ENCODE measurements around the gene MRPL50. TPM values are rescaled to one million over a fixed set of nuclear protein-coding genes. Genes with fewer than 3 reads are reported as not detected.

The MRPL50 gene
- total RNA-seq, 1 experiment from 2014 or later, result 20.0 TPM

DNA sequence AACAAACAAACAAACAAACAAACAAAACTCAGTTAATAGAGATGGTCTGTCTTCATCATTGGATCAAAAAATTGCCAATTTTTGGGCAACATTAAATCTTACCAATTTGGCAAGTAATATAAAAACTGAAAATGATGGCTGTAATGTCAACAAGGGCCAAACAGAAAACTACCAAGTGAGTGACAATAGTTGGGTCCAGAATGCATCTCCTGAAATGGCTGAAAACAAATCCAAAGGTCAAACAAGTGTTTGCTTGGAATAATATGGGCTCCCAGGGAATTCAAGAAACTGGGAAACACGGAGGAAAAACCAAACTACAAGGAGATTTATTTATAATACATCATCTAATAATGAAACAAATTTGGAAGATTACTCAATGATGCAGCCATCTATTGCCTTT lies 38.7 kb downstream of the MRPL50 start:
- no peak overlapping the region for H3K56ac ChIP-seq (ENCODE audit: insufficient read length, low read depth, low read length)
- no peak overlapping the region for H2AFZ ChIP-seq (ENCODE audit: low read length)
- H3K79me1 ChIP-seq (ENCODE audit: insufficient read depth, low read depth, low read length, poor library complexity, severe bottlenecking), result no peaks in the 10 kb centered on the region
- no peak overlapping the region for H4K5ac ChIP-seq (ENCODE audit: insufficient read length, low read depth, low read length)
- H2AK5ac ChIP-seq (ENCODE audit: insufficient read length, low read length), result no peak overlapping the region
- Mint-ChIP-seq H3K27ac (no peak overlapping the region), H3K27me3 (ENCODE audit: low read depth) (no peaks in the 10 kb centered on the region), H3K36me3 (ENCODE audit: insufficient read depth in 1 of 3, low read depth in 3 of 3) (no peaks in the 10 kb centered on the region), H3K4me3 (no peak overlapping the region), H3K4me1 (no peaks in the 10 kb centered on the region), H3K9me3 (peaks cover 0 to 4% of the 10 kb centered on the region in 2 experiments; a peak in 1 of 5 replicates)
- no peak overlapping the region for H2BK5ac ChIP-seq (ENCODE audit: insufficient read length, low read length)
- H3K23ac ChIP-seq (ENCODE audit: insufficient read length, low read depth, low read length), result no peak overlapping the region
- no peak overlapping the region for H3K9ac ChIP-seq (ENCODE audit: extremely low read depth, insufficient read length, low read length)
- DNase-seq, result no peak
- H4K8ac ChIP-seq (replicated peaks; ENCODE audit: insufficient read length, low read depth, low read length), result no peak overlapping the region
- H3K27ac ChIP-seq (ENCODE audit: insufficient read length, low read depth, low read length), result no peak overlapping the region
- no peaks in the 10 kb centered on the region for H3K4me1 ChIP-seq (ENCODE audit: insufficient read depth, low read length)
- no CpG with 5 or more reads among the region's 1 CpG for WGBS (ENCODE audit: extremely low coverage, insufficient read length, low lambda C conversion rate)
- no peak overlapping the region for H4K91ac ChIP-seq (ENCODE audit: insufficient read length, low read depth, low read length)
- H3K14ac ChIP-seq (ENCODE audit: insufficient read depth, low read length), result no peak overlapping the region
- H3K79me2 ChIP-seq (ENCODE audit: insufficient read depth, low read length), result no peaks in the 10 kb centered on the region
- H2BK20ac ChIP-seq (ENCODE audit: low read depth, low read length, poor library complexity, severe bottlenecking), result no peak overlapping the region
- no peaks in the 10 kb centered on the region for H3K27me3 ChIP-seq (ENCODE audit: insufficient read depth, low read length)
- H3K4me2 ChIP-seq (ENCODE audit: insufficient read depth, insufficient read length, low read length), result no peak overlapping the region
- H4K20me1 ChIP-seq (ENCODE audit: control insufficient read depth, insufficient read depth, insufficient read length), result no peaks in the 10 kb centered on the region
- no peak overlapping the region for H2BK12ac ChIP-seq (ENCODE audit: insufficient read length, low read depth, low read length)
- no peak overlapping the region for H3K18ac ChIP-seq (ENCODE audit: insufficient read length, low read depth, low read length)
- TF ChIP-seq, protein P1, sequence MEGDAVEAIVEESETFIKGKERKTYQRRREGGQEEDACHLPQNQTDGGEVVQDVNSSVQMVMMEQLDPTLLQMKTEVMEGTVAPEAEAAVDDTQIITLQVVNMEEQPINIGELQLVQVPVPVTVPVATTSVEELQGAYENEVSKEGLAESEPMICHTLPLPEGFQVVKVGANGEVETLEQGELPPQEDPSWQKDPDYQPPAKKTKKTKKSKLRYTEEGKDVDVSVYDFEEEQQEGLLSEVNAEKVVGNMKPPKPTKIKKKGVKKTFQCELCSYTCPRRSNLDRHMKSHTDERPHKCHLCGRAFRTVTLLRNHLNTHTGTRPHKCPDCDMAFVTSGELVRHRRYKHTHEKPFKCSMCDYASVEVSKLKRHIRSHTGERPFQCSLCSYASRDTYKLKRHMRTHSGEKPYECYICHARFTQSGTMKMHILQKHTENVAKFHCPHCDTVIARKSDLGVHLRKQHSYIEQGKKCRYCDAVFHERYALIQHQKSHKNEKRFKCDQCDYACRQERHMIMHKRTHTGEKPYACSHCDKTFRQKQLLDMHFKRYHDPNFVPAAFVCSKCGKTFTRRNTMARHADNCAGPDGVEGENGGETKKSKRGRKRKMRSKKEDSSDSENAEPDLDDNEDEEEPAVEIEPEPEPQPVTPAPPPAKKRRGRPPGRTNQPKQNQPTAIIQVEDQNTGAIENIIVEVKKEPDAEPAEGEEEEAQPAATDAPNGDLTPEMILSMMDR (conservative IDR thresholded peaks at IDR 0.05), result no peak
- H3K4ac ChIP-seq (ENCODE audit: low read depth, low read length), result no peak overlapping the region
- H2BK120ac ChIP-seq (ENCODE audit: low read depth, low read length, poor library complexity, severe bottlenecking), result no peak overlapping the region
- no peak overlapping the region for H3T11ph ChIP-seq (ENCODE audit: low read length)
- no peaks in the 10 kb centered on the region for H3K23me2 ChIP-seq (ENCODE audit: insufficient read length, low read depth, low read length, poor library complexity, severe bottlenecking)
- no peak overlapping the region for H2BK15ac ChIP-seq (ENCODE audit: low read depth, low read length)
- no peaks in the 10 kb centered on the region for H3K9me3 ChIP-seq (ENCODE audit: control insufficient read depth, low read depth, low read length)

Measured in H9 (cell line).